Activated T-cell treated with anti-CD3 and anti-CD28 coated beads, Interleukin-2, amount 50 U/mL, for 24 hours (primary cell): ENCODE data around the gene GAMT.

ENCODE experiments used
- DNase-seq: peaks from one replicate; pipeline ENCODE4 v3.0.0-alpha.2; 2020
- H3K27ac Mint-ChIP-seq: 2 replicates; pipeline ENCODE4 v1.8.0; 2020; ENCODE audit warnings: mild to moderate bottlenecking, mixed read lengths
- H3K27me3 Mint-ChIP-seq: 2 replicates; pipeline ENCODE4 v1.8.0; 2020; ENCODE audit warnings: mixed read lengths
- H3K36me3 Mint-ChIP-seq: 2 replicates; pipeline ENCODE4 v1.8.0; 2020; ENCODE audit warnings: low read depth, mixed read lengths
- H3K4me1 Mint-ChIP-seq: 2 replicates; pipeline ENCODE4 v1.8.0; 2020; ENCODE audit warnings: low read depth, mixed read lengths
- H3K4me3 Mint-ChIP-seq: 2 replicates; pipeline ENCODE4 v1.8.0; 2020; ENCODE audit warnings: mild to moderate bottlenecking, moderate library complexity, mixed read lengths
- H3K9me3 Mint-ChIP-seq: 2 replicates; pipeline ENCODE4 v1.8.0; 2020; ENCODE audit warnings: mixed read lengths

Gene GAMT

DNA sequence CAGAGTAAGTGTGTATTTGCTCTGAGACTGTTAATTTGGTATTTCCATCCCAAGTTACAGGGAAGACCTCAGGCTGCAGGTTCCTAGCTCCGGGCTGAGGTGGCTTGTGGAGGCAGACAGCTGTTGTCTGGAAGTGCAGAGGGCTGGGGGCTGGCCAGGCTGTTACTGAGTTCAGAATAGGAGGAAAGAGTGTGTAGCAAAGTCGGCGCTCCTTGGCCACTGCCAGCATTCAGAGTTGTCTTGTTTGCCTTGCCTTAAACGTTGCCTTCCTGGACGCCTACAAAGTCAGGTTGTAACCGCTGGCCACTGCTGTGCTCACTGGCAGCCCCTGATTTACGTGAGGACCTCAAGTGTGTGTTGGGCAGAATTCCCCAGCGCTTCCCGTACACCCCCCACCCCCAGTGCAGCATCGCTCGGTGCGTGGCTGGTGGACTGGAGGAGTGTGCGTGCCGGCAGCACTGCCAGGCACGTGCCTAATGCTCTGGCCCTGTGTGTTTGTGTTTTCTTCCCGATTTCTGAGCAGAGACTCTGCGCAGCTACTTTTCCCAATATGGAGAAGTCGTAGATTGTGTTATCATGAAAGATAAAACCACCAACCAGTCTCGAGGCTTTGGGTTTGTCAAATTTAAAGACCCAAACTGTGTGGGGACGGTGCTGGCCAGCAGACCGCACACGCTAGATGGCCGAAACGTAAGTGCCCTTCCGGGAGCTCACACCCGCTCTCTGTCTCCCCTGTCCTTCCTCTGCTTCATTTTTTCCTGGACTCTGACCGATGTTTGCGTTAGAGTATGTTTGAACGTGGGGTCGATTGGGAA lies 16.5 kb upstream of the GAMT start:
- Mint-ChIP-seq H3K27me3 (no peaks in the 10 kb centered on the region), H3K4me3 (no peak overlapping the region), H3K36me3 (peaks cover 91% of the 10 kb centered on the region), H3K27ac (peak overlapping the region; percentile 91), H3K4me1 (peaks cover 41% of the 10 kb centered on the region), H3K9me3 (no peaks in the 10 kb centered on the region)
- DNase-seq, result no peak

DNA sequence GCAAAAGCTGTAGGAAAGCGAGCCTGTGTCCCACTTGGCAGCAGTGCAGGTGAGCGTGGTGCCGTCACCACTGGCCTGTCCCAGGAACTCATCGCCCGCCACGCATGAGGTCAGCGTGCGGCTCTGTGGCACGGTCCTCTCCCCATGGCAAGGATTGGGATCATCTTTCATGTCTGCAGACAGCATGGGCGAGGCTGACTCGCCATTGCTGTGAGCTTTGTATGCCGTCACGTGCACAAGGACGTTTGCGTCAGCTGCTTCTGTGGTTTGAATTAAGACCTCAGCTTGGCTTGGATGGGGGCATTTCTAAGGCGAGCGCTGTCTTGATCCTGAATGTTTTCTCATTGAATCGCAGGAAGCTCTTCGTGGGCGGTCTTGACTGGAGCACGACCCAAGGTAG lies 15.8 kb upstream of the GAMT start:
- Mint-ChIP-seq H3K4me3 (no peak overlapping the region), H3K4me1 (peaks cover 48% of the 10 kb centered on the region), H3K9me3 (no peaks in the 10 kb centered on the region), H3K36me3 (peaks cover 90% of the 10 kb centered on the region), H3K27me3 (no peaks in the 10 kb centered on the region), H3K27ac (peak overlapping the region; percentile 91)
- no peak for DNase-seq

DNA sequence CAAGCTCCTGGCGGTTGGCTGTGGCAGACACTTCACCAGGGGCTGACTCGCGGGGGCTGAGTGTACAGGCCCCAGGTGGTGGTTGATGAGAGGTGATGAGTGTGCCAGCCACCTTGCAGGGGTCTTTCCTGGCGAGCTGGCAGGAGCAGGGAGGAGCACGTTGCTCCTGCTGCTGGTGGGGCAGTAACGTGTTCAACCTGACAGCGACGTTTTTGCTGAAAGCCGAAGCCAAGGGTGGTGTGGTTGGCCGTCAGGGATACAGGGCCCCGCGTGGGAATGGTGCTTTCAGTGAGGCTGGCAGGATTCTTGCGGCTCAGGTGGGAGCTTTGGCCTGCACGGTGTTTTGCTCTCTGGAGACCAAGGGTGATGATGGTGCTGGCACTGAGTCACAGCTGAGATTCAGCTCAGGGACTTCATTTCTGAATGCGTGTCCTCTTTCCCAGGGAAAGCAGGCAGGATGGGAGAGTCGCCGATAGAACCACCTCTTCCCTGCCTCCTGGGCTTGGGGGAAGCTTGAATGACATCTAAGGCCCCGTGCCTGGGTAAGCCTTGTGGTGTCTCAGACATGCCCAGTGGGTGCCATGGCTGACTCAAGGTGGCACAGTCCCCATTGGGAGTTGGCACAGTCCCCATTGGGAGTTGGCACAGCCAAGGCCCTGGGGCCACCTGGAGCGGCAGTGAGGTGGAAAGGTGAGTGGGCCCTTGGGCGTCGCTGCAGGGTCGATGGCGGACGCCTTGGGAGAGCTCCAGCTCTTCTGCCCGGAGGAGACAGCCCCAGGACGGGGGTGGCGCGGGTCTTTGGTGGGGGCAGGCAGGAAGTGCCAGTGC lies 14.9 kb upstream of the GAMT start:
- Mint-ChIP-seq H3K36me3 (peaks cover 92% of the 10 kb centered on the region), H3K27me3 (no peaks in the 10 kb centered on the region), H3K4me3 (peak overlapping the region; percentile 34), H3K27ac (peak overlapping the region; percentile 91), H3K4me1 (peaks cover 58% of the 10 kb centered on the region), H3K9me3 (no peaks in the 10 kb centered on the region)
- DNase-seq, result no peak

DNA sequence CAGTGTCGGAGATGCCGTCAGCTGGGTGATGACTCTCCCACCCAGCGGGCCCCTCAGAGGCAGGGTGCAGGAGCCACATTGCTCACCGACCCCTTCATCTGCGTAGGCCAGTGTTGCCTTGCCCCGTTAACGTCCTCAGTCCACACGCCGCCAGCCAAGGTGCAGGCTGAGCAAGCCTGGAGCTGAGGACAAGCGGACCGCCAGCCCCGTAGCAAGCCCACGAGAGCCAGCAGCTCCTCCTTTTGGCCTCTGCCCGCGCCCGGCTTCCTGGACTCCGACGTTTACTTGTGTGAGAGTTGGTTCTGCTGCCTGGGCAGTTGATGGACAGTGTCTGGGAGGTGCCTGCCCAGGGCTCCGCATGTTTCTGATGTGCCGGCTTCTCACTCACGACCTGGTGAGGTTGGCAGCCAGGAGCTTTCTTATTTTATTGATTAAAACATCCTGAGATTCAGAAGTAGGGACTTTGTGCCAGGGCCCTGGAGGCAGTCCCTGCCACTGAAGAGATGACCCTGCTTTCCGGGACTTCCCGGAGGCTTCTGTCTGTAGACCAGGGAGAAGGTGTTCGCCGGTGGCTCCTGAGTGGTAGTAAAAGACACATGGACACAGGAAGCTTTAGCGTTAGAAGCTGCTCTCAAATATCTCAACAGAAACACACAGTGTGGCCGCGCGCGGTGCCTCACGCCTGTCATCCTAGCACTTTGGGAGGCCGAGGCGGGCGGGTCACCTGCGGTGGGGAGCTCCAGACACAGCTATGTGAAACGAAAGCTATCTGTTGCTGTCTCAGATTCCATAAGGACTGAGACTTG lies 11.9 kb upstream of the GAMT start:
- H3K27me3 Mint-ChIP-seq, result no peaks in the 10 kb centered on the region
- no peak overlapping the region for H3K4me3 Mint-ChIP-seq
- DNase-seq, result no peak
- H3K27ac Mint-ChIP-seq, result peak overlapping the region; percentile 85
- peaks cover 92% of the 10 kb centered on the region for H3K36me3 Mint-ChIP-seq
- H3K9me3 Mint-ChIP-seq, result no peaks in the 10 kb centered on the region
- H3K4me1 Mint-ChIP-seq, result peaks cover 81% of the 10 kb centered on the region

GRCh38 chr19:1412323-1412923 lies 11.1 kb upstream of the GAMT start:
- H3K4me1 Mint-ChIP-seq, result peaks cover 79% of the 10 kb centered on the region
- peak overlapping the region; percentile 97 for H3K27ac Mint-ChIP-seq
- H3K36me3 Mint-ChIP-seq, result peaks cover 85% of the 10 kb centered on the region

DNA sequence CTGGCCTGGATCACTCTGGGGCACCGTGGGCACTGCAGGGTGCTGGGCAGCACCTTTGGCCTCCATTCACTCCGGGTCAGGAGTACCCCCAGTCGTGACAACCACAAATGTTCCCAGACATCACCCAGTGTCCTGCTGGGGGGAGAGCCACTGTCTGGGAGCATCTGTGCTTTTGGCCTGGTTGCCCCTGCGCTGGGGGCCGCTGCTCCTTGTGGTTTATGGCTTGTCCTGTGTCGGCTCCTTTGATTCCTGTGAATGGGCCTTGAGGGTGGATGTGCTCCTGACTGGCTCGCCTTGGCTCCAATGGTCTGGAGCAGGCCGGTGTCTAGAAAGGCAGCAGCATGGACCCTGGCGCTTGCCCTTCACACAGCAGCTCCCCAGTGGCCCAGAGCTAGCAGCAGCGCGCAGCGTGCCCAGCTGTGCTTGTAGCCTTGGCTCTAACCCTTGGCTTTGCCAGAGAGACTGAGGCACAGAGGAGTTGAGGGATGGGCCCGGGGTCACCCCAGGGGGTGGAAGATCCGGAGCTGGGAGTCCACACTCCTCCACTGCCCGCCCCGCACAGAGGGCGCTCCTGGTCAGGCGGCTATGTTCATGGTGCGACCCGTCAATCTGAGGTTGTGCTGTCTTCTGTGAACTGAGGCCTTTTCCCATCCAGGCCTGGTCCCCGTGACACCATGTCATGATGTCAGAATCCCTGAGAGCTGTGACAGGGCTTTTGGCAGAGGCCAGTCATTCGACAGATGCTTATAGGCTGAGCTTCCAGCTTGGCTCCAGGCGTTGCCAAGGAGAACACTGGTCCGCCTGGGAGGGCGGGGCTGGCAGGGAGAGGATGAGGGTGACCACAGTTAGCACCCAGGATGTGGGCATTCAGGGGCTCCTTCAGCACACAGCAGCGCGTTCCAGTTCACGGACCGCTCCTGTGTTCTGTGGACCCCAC lies 10.2 kb upstream of the GAMT start:
- Mint-ChIP-seq H3K4me1 (peaks cover 74% of the 10 kb centered on the region), H3K36me3 (peaks cover 76% of the 10 kb centered on the region), H3K9me3 (no peaks in the 10 kb centered on the region), H3K4me3 (peak overlapping the region; percentile 96), H3K27me3 (no peaks in the 10 kb centered on the region), H3K27ac (peak overlapping the region; percentile 97)
- no peak for DNase-seq

More at GRCh38 chr19:1412323-1412923, 11.1 kb upstream of the GAMT start:
- no peak overlapping the region for H3K4me3 Mint-ChIP-seq
- H3K27me3 Mint-ChIP-seq, result no peaks in the 10 kb centered on the region
- H3K9me3 Mint-ChIP-seq, result no peaks in the 10 kb centered on the region
- DNase-seq, result no peak

DNA sequence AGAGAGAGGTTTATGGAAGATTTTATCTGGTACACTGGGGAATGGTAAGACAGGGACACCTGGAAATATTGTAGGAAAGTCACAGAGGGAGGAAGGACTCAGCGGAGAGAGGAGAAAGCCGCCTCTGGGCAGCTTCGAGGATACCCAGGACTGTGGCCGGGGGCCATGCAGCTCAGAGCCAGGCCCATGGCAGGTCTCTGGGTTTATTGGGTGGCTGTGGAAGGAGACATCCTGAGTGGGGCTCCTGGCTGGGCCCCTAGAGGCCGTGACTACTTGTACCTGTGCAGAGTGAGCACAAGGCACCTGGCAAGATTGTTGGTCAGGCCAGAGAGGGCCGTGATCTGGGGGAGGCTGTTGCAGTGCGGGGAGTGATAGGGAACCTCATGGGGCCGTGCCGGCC lies 9.4 kb upstream of the GAMT start:
- peak overlapping the region; percentile 97 for H3K27ac Mint-ChIP-seq
- H3K4me1 Mint-ChIP-seq, result peaks cover 70% of the 10 kb centered on the region
- peak overlapping the region; percentile 96 for H3K4me3 Mint-ChIP-seq
- no peak for DNase-seq
- H3K36me3 Mint-ChIP-seq, result peaks cover 68% of the 10 kb centered on the region
- H3K27me3 Mint-ChIP-seq, result no peaks in the 10 kb centered on the region
- no peaks in the 10 kb centered on the region for H3K9me3 Mint-ChIP-seq

DNA sequence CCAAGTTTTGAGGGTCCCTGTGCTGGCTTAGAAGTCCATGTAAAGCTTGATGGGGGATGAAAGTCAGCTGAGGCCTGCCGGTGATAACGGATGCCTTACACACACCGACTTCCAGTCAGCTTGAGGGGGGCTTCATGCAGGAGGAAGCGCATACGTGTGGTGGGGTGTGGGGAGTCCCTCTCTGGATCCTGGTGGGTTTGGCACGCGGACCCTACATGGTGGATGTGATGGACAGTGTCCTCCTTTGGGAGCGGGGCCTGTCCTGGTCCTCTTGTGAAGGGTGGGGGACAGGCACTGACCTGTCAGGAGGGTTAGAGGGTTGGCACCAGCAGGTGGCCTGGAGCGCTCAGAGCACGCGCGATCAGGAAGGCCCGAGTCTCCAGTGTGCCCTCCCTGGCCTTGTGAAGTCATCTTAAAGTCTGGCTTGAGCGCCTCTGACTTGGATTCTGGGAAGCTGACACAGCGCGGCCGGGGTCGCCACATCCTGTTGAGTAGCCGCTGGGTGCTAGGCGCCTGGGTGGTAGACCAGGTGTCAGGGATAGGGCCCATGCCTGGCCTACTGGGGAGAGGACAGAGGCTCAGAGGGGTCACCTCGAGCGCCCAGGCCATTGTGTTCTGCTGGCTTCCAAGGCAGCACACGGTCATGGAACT lies 8.9 kb upstream of the GAMT start:
- no peaks in the 10 kb centered on the region for H3K9me3 Mint-ChIP-seq

DNA sequence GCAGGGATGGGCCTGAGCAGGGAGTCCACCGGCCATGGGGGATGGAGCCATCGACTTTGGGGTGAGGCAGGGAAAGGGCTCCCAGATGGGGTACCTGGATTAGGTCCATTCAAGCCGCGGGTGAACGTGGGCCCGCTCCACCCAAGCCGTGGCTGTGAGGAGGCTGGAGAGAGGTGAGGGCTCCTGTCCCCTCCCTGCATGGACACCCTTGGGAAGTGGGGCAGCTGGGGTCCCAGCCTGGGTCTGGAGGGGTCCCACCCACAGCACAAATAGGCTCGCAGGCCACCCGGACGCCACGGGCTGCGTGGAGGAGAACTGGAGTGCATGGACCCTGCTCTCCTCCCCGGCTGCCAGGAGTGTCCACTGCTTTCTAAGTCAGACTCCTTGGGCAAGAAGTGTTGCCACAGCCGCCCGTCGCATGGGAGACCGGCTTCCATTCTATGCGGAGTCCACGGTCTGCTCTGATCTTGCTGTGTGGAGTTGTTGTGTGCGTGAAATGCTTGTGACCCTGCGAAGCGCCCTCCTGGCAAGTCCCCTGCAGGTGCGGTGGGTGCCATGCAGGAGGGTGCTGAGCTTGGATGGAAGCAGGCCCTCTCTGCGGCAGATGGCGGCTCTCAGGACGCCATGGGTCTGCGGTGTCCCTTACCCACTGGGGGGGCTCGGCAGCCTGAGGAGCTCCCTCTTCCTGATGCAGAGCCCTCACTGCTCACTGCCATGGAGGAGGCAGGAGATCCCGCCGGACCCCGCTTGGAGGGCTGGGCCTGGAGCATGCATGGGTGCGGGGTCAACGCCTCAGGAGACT lies 8.1 kb upstream of the GAMT start:
- peaks cover 60% of the 10 kb centered on the region for H3K4me1 Mint-ChIP-seq
- H3K36me3 Mint-ChIP-seq, result peaks cover 57% of the 10 kb centered on the region
- no peaks in the 10 kb centered on the region for H3K27me3 Mint-ChIP-seq
- H3K9me3 Mint-ChIP-seq, result no peaks in the 10 kb centered on the region
- H3K27ac Mint-ChIP-seq, result peak overlapping the region; percentile 97
- DNase-seq, result no peak
- peak overlapping the region; percentile 96 for H3K4me3 Mint-ChIP-seq

More for the DNA sequence above, 8.9 kb upstream of the GAMT start:
- no peak for DNase-seq
- H3K27ac Mint-ChIP-seq, result peak overlapping the region; percentile 97
- H3K4me1 Mint-ChIP-seq, result peaks cover 65% of the 10 kb centered on the region
- no peaks in the 10 kb centered on the region for H3K27me3 Mint-ChIP-seq
- H3K4me3 Mint-ChIP-seq, result peak overlapping the region; percentile 96
- peaks cover 63% of the 10 kb centered on the region for H3K36me3 Mint-ChIP-seq

DNA sequence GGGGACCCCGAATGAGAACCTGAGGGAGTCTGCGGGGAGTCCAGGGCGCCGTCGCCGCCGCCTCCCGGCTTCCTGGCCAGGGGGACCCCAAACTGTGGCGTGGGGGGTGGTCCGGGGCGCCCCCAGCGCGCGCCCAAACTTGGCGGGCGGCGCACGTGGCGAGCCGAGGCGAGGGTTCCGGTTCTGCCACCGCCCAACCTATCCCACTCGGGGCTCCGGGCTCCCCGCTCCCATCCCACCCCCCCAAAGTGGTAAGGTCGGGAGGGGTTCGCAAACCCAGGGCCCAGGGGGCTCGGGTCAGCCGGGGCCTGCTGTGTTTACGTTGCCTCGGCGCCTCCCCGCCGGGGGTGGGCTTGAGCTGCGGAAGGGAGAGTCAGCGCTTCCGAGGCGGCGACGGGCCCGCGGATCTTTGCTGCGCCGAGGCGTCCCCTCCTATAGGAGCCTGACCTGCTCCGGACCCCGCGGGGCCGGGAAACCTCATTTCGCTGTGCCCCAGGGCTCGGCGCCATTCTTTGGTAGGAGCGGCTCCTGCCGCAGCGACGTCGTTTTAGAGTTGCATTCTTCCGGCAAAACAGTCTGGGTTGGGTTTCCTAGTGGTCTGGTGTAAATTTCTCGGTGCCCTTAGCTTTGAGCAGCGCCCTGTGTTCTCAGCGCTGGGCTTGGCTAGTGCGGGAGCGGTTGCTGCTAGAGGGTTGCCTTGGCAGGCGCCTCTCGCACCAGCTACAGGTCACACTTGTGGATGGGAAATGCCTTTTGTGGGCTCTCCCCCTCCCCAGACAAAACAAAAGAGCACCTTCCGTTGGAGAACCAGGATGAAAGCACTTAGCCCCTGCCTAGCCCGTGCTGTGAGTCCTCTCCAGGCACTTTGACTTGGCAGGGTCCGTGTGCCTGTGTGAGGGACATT lies 7.2 kb upstream of the GAMT start:
- Mint-ChIP-seq H3K4me1 (peaks cover 53% of the 10 kb centered on the region), H3K9me3 (no peaks in the 10 kb centered on the region), H3K36me3 (peaks cover 50% of the 10 kb centered on the region), H3K27ac (peak overlapping the region; percentile 97), H3K4me3 (peak overlapping the region; percentile 96), H3K27me3 (no peaks in the 10 kb centered on the region)
- peak; percentile 76 for DNase-seq

DNA sequence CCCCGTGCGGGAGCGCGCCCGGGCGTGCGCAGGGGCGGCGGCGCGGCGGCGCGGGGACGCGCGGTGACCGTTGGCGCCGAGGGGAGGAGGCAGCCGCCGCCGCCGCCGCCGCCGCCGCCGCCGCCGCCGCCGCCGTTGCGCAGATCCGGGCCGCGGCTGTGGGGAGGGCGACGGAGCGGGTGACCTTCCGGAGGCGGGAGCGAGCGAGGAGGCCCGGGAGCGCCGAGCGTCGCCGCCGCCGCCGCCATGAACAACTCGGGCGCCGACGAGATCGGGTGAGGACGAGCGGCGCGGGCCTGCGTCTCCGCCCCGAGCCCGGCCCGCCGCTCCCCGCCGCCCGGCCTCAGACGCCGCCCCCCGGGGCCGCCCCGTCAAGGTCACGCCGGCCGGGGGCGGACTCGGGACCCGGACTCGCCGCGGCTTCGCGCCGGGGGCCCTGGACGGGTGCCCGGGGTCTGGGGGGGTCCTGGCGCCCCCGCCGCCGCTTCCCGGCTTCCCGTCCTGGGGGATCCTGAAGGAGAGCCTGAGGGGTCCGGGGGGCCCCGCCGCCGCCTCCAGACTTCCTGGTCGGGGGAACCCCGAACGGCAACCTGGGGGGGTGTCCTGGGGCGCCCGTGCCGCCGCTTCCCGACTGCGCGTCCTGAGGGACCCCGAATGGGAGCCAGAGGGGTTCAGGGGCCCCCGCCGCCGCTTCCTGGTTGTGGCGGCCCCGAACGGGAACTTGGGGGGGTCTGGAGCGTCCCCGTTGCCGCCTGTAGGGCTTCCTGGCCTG lies 6.4 kb upstream of the GAMT start, which contains the start of gene DAZAP1:
Gene DAZAP1, plus strand, starts transcription at position 59 of the 772 bp plus-strand sequence. Its CDS starts 188 bp downstream, at position 247.
- peaks cover 2% of the 10 kb centered on the region for H3K27me3 Mint-ChIP-seq
- no peaks in the 10 kb centered on the region for H3K9me3 Mint-ChIP-seq
- peak; percentile 73 for DNase-seq
- H3K36me3 Mint-ChIP-seq, result peaks cover 41% of the 10 kb centered on the region
- peak within 1 kb of the TSS; percentile 96 for H3K4me3 Mint-ChIP-seq
- H3K27ac Mint-ChIP-seq, result peak within 1 kb of the TSS; percentile 97
- H3K4me1 Mint-ChIP-seq, result peaks cover 49% of the 10 kb centered on the region
